Measurements from ENCODE around the gene MOCS1. TPM values are rescaled to one million over a fixed set of nuclear protein-coding genes. Genes with fewer than 3 reads are reported as not detected.

MOCS1 gene
- polyA plus RNA-seq, 3 donors: 0.05 to 0.26 (median 0.12) TPM

DNA sequence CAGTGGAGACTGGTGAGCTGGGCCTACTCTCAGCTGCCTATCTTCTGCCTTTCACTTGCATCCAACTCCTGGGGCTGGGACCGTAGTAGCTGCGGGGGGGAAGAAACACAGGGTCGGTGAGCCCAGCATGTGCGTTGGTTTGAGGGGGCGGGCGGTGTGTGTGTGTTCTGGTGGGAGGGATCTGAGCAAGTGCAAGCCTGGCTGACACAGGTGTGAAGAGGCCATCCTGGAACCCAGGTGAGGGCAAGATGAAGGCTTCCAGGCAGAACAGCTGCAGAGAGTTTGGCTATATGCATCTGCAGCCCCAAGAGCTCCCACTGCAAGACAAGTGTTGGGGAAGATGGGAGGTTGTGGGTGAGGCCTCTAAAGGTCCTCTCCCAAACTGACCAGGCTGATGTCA, 30.6 kb downstream of the MOCS1 start:
- Histone ChIP-seq H3K4me2 (replicated peaks; ENCODE audit: extremely low read depth, low read length, poor library complexity, severe bottlenecking) (no peak overlapping the region), H3K27me3 (ENCODE audit: control insufficient read depth in 2 of 2, insufficient read depth in 2 of 2, low read length in 2 of 2) (no peaks in the 10 kb centered on the region), H4K20me1 (ENCODE audit: insufficient read depth, low read length) (no peaks in the 10 kb centered on the region), H3K4me1 (ENCODE audit: control insufficient read depth in 1 of 2, insufficient read depth in 2 of 2, low read length in 2 of 2) (no peaks in the 10 kb centered on the region), H3K9ac (ENCODE audit: insufficient read depth, low read length, poor library complexity, severe bottlenecking) (no peak overlapping the region), H3K79me2 (ENCODE audit: insufficient read depth, low read length) (no peaks in the 10 kb centered on the region), H3K9me3 (replicated peaks in 1 of 2; ENCODE audit: control insufficient read depth in 1 of 2, insufficient read depth in 1 of 2, low read length in 2 of 2) (no peaks in the 10 kb centered on the region), H3K27ac (ENCODE audit: low read depth in 1 of 2, low read length in 2 of 2) (no peak overlapping the region), H3K4me3 (replicated peaks in 1 of 3; ENCODE audit: low read depth in 2 of 3, low read length in 3 of 3) (no peak overlapping the region), H3K36me3 (replicated peaks in 1 of 2; ENCODE audit: control insufficient read depth in 1 of 2, insufficient read depth in 2 of 2, low read length in 2 of 2) (no peaks in the 10 kb centered on the region), H2AFZ (ENCODE audit: insufficient read depth, low read depth, low read length, poor library complexity, severe bottlenecking) (no peak overlapping the region)
- H3K9me3 Mint-ChIP-seq: peaks cover 0 to 3% (median 0%) of the 10 kb centered on the region in 7 donors
- 96% methylated on average over 5 of the region's 6 CpGs for WGBS (ENCODE audit: insufficient coverage)
- intact Hi-C loops (cut with micrococcal nuclease): no loop called here
- no peaks in the 10 kb centered on the region for H3K36me3 Mint-ChIP-seq
- H3K27ac Mint-ChIP-seq: no peak overlapping the region
- no peak for DNase-seq
- H3K27me3 Mint-ChIP-seq (ENCODE audit: low read depth in 3 of 3): peaks cover 4 to 9% (median 6%) of the 10 kb centered on the region in 3 donors
- no peak overlapping the region for H3K4me3 Mint-ChIP-seq
- TF ChIP-seq, protein P1, sequence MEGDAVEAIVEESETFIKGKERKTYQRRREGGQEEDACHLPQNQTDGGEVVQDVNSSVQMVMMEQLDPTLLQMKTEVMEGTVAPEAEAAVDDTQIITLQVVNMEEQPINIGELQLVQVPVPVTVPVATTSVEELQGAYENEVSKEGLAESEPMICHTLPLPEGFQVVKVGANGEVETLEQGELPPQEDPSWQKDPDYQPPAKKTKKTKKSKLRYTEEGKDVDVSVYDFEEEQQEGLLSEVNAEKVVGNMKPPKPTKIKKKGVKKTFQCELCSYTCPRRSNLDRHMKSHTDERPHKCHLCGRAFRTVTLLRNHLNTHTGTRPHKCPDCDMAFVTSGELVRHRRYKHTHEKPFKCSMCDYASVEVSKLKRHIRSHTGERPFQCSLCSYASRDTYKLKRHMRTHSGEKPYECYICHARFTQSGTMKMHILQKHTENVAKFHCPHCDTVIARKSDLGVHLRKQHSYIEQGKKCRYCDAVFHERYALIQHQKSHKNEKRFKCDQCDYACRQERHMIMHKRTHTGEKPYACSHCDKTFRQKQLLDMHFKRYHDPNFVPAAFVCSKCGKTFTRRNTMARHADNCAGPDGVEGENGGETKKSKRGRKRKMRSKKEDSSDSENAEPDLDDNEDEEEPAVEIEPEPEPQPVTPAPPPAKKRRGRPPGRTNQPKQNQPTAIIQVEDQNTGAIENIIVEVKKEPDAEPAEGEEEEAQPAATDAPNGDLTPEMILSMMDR (IDR thresholded peaks at IDR 0.05): no peak
- no peaks in the 10 kb centered on the region for H3K4me1 Mint-ChIP-seq

DNA sequence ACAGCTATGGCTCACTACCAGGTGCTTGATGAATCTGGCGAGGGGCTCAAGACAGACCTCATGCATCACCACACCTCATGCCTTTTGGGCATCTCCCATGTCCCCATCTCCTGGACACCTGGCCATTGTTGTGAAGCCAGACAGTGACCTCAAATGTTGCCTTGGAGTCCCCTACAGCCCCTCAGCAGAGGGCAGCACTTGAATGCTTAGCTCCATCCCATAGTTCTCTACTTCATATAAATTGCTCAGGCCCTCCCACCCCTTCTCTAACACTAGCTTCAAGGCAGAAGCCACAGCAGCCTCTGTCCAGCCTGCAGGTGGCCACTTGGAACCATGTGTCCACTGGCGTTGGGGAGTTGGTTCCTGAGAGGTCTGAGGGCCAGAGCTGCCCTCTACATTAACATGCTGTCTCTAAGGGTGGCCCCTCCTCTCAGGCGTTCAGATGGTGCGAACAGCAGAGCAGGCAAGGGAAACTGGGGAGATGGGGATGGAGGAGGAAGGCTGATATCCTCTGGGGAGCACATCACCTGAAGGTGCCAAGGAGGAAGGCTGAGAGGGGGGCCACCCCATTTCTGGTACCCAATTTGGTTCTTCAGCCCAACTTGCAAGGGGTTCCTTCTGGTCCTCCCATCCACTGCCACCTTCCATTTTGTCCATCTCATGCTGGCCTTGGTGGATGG, 31.3 kb downstream of the MOCS1 start:
- Mint-ChIP-seq H3K27ac (no peak overlapping the region), H3K4me1 (no peaks in the 10 kb centered on the region), H3K4me3 (no peak overlapping the region), H3K9me3 (peaks cover 0 to 3% (median 0%) of the 10 kb centered on the region in 7 donors), H3K27me3 (ENCODE audit: low read depth in 3 of 3) (peaks cover 4 to 9% (median 6%) of the 10 kb centered on the region in 3 donors), H3K36me3 (no peaks in the 10 kb centered on the region)
- 100% methylated on average over 1 of the region's 4 CpGs for WGBS (ENCODE audit: insufficient coverage)
- no peaks in the 10 kb centered on the region for H3K27me3 ChIP-seq (ENCODE audit: control insufficient read depth in 2 of 2, insufficient read depth in 2 of 2, low read length in 2 of 2)
- no peak overlapping the region for H3K4me2 ChIP-seq (replicated peaks; ENCODE audit: extremely low read depth, low read length, poor library complexity, severe bottlenecking)
- H3K9me3 ChIP-seq (replicated peaks in 1 of 2; ENCODE audit: control insufficient read depth in 1 of 2, insufficient read depth in 1 of 2, low read length in 2 of 2): no peaks in the 10 kb centered on the region
- no peaks in the 10 kb centered on the region for H3K36me3 ChIP-seq (replicated peaks in 1 of 2; ENCODE audit: control insufficient read depth in 1 of 2, insufficient read depth in 2 of 2, low read length in 2 of 2)
- TF ChIP-seq, protein P1 (IDR thresholded peaks at IDR 0.05): no peak
- H3K79me2 ChIP-seq (ENCODE audit: insufficient read depth, low read length): no peaks in the 10 kb centered on the region
- H3K9ac ChIP-seq (ENCODE audit: insufficient read depth, low read length, poor library complexity, severe bottlenecking): no peak overlapping the region
- no peak overlapping the region for H2AFZ ChIP-seq (ENCODE audit: insufficient read depth, low read depth, low read length, poor library complexity, severe bottlenecking)
- intact Hi-C loops (cut with micrococcal nuclease): no loop called here
- no peaks in the 10 kb centered on the region for H4K20me1 ChIP-seq (ENCODE audit: insufficient read depth, low read length)
- H3K27ac ChIP-seq (ENCODE audit: low read depth in 1 of 2, low read length in 2 of 2): no peak overlapping the region
- DNase-seq: no peak
- H3K4me1 ChIP-seq (ENCODE audit: control insufficient read depth in 1 of 2, insufficient read depth in 2 of 2, low read length in 2 of 2): no peaks in the 10 kb centered on the region
- H3K4me3 ChIP-seq (replicated peaks in 1 of 3; ENCODE audit: low read depth in 2 of 3, low read length in 3 of 3): no peak overlapping the region
